Tibial artery (tissue), 4 donors: Measurements from ENCODE around the gene SFTPA2.
"Not testable (repeated sequence)": the region's sequence is repeated elsewhere in the genome, so short reads cannot be mapped to it uniquely, and the experiment has no call there.

Source experiments
- DNase-seq, 2 donors: peaks; one replicate each; pipeline ENCODE4 v3.0.0-alpha.2; 2019
- H3K27ac ChIP-seq, 2 donors: fragments of 200-600 bp; sonication (generic) in 1 of 2; 1 replicate in 1 of 2; 2 replicates in 1 of 2; pipeline ENCODE4 v1.5.1; 2018 to 2019; ENCODE audit warnings: mild to moderate bottlenecking in 1 of 2
- H3K27me3 ChIP-seq, 2 donors: fragments of 200-600 bp; sonication (generic) in 1 of 2; one replicate each; pipeline versions ENCODE4 v1.5.1 to v1.6.0; 2016 to 2019
- H3K36me3 ChIP-seq, 3 donors: fragments of 200-600 bp; sonication (generic) in 2 of 3; one replicate each; pipeline ENCODE4 v1.5.1; 2016 to 2019; ENCODE audit warnings: mild to moderate bottlenecking in 2 of 3
- H3K4me1 ChIP-seq, 4 donors: fragments of 200-600 bp; sonication (generic) in 2 of 4; 1 replicate in 3 of 4; 2 replicates in 1 of 4; pipeline ENCODE4 v1.5.1; 2016 to 2019
- H3K4me3 ChIP-seq, 2 donors: fragments of 200-600 bp; sonication (generic) in 1 of 2; 1 replicate in 1 of 2; 2 replicates in 1 of 2; pipeline ENCODE4 v1.5.1; 2018 to 2019; ENCODE audit warnings: mild to moderate bottlenecking in 2 of 2
- H3K9me3 ChIP-seq, 3 donors: fragments of 200-600 bp; sonication (generic) in 1 of 3; one replicate each; pipeline ENCODE4 v1.5.1; 2016 to 2019
- intact Hi-C: fragments of 100-400 bp; cut with DNase I; formaldehyde crosslinking; loops from one replicate; pipeline ENCODE4 v1.15.0; 2023; ENCODE audit warnings: low total_unique reads

The SFTPA2 gene

DNA sequence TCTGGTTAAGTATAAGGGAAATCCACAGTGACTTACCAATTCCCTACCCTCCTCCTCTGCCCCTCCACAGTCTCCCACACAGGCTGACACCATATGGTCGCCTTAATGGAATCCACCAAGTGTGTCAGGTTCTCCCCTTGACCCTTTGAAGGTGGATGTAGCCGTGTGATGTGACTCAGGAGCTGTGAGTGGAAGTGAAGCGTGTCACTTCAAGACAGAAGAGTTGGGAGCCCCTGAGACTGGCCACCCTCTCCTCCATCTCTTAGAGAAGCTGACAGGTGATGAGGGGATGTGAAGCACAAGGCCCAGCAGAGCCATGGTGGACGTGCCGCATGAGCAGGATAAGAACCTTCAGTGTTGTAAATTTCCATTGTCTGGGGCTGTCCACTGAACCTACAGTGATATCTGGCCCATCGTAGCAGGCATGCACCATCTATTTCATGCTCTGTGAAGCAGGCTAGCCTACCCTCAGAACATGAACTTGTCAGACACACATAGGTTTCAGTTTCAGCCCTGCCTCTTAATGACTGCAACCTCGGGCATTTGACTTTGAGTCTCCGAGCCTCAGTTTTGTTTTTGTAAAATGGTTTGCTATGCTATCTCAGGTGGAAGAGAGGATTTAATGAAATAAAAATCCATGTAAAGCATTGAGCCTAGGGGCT, 35.0 kb downstream of the SFTPA2 start:
- intact Hi-C loops, H3K4me3 ChIP-seq, DNase-seq, H3K27ac ChIP-seq, H3K27me3 ChIP-seq, H3K36me3 ChIP-seq, H3K4me1 ChIP-seq, H3K9me3 ChIP-seq: not testable (repeated sequence)

DNA sequence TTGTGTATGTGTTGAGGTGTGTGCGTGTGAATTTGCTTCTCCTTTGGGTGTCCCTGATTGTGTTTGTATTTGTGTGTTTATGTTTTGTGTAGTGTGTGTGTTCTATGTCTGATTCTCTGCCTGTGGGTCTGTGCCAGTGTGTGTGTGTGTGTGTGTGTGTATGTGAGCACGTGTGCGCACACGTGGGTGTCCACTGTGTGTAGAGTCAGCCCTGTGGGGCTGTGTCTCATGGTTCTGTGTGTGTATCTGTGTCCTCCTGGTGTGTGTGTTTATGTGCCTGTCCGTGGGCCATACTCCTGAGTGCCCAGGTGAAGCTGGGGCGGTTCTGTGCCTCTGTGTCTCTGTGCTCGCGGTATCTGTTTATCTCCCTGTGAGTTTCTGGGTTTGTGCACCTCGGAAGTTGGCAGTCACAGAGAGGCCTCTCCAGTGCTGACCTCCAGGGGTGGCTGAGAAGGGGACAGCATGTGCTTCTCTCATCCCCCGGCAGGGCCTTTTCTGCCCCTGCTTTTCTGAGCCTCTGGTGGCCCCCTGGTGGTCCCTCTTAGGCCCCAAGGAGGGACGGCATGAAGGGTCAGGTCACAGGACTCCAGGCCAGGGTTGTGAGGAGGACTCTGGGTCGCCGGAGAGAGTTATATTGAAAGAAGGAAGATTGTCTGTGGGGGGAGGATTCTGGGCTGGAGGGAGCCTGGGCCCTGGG, 36.9 kb downstream of the SFTPA2 start:
- H3K27me3 ChIP-seq, intact Hi-C loops, H3K9me3 ChIP-seq, H3K36me3 ChIP-seq, H3K27ac ChIP-seq, H3K4me1 ChIP-seq, DNase-seq, H3K4me3 ChIP-seq: not testable (repeated sequence)

DNA sequence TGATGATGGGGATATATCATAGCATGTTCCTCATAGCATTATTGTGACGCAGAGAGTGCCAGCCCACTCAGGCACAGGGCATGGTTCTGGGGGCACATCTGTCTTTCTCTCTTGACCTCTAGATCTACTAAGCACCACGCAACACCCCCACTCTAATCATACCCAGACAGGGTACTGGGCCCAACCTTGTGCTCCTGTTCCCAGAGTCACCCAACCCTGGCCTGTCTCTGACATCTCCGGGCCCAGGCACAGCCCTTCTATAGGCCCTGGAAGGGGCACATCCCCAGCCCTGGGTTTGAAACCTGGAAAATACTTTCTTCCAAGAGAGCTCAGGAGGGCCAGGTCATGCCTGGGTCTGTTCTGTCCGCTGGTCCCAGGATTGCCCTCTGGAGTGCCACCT, 37.7 kb downstream of the SFTPA2 start:
- intact Hi-C loops, H3K4me3 ChIP-seq, DNase-seq, H3K27ac ChIP-seq, H3K27me3 ChIP-seq, H3K36me3 ChIP-seq, H3K4me1 ChIP-seq, H3K9me3 ChIP-seq: not testable (repeated sequence)

DNA sequence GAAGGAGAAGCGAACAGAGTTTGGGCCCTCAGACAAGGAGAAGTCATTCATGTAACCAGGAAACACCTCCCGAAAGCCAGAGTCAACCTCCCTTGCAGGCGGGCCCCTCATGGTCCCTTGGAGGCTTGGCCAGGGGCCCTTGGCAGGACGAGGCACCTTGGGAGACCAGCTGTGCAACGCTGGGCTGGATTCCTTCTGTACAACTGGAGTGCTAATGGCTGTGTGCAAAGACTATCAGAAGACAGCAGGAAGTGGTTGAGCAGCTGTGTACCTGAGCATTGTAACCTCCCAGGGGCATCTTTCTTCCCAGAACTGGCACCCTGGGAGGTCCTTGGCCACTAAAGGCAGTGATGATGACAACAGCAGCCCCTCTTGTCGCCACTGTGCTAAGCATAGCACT, 38.5 kb downstream of the SFTPA2 start:
- H3K4me1 ChIP-seq, H3K4me3 ChIP-seq, H3K27ac ChIP-seq, H3K9me3 ChIP-seq, DNase-seq, H3K36me3 ChIP-seq, intact Hi-C loops, H3K27me3 ChIP-seq: not testable (repeated sequence)

DNA sequence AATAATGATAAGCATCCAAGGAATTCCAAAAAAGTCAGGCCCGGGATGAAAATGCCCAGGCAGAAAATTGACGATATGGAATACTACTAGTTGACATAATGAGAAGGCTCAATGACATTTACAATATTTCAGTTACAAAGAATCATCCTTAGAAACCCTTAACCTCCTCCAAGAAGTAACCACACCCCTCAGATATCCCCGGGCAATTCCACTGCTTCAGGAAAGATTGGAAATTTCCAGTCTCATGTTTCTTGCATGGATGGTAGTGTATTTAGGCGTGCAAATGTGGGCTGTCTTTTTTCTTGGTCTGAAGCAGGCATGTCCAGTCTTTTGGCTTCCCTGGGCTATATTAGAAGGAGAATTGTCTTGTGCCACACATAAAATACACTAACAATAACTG, 42.6 kb downstream of the SFTPA2 start:
- H3K9me3 ChIP-seq, H3K4me1 ChIP-seq, H3K27me3 ChIP-seq, H3K27ac ChIP-seq, H3K4me3 ChIP-seq, H3K36me3 ChIP-seq, intact Hi-C loops, DNase-seq: not testable (repeated sequence)

DNA sequence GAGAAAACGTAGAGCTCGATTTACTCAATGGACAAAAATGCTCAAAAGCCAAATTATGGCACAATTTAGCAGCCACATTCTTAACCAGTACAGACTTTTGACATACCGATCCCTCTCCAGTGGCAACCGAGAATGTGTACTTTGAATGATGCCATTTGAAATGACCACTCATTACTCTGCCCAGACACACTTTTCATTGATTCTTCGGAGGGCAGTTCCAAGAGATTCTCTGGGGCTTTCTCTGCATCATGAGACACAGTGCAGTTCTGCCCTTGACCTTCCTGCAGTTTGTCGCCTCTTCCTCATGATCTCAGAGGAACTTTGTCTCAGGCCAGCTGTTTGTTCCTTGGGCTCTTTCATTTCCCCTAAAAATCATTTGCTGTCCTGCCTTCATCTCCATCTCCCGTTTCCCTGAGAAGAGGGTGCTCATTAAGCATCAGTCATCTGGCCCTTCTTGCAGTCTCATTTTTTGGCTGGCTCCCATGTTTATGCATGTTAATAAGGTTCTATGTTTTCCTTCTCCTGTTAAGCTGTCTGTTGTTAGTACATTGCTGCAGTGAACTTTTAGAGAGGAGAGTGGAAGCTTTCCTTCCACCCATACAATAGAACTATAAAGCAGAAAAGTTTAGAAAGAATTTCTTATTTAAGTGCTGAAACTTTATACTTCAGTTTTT, 43.5 kb downstream of the SFTPA2 start:
- H3K4me1 ChIP-seq, DNase-seq, H3K27ac ChIP-seq, intact Hi-C loops, H3K36me3 ChIP-seq, H3K27me3 ChIP-seq, H3K9me3 ChIP-seq, H3K4me3 ChIP-seq: not testable (repeated sequence)

DNA sequence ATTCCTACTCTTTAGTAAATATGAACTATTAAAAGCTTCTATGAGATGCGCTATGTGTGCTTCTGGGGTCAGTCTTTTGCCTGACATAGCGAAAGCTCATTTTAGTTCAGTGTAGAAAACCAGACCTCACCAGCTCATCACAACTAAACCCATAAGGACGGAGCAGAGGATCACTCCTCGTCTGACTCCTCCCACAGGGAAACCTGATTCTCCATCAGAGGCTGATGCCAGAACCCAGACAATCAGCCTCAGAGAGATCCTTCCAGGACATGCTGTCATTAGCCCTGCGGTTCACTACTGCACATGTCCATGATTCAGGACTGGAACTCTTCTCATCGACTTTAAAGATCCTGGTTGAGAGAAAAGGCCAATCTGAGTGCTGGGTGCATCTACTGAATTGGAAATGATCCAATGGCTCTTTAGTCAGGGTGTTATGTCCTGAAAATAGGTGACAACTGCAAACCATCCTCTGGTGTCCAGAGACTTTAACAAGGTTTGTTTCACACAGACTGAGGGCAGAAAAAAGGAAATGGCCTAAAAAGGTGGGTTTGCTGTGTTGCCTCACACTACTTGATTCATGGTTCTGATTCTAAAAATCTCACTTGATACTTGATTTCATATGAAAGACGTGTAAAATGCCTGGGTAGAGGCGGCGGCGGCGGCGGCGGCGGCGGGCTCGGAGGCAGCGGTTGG, 48.2 kb downstream of the SFTPA2 start, which contains the start of gene EIF5AL1:
Gene EIF5AL1, plus strand, starts transcription at position 643 of the 693 bp plus-strand sequence. CDS start 117 bp downstream, outside the sequence.
- H3K9me3 ChIP-seq, H3K4me1 ChIP-seq, DNase-seq, H3K36me3 ChIP-seq, intact Hi-C loops, H3K4me3 ChIP-seq, H3K27me3 ChIP-seq, H3K27ac ChIP-seq: not testable (repeated sequence)

DNA sequence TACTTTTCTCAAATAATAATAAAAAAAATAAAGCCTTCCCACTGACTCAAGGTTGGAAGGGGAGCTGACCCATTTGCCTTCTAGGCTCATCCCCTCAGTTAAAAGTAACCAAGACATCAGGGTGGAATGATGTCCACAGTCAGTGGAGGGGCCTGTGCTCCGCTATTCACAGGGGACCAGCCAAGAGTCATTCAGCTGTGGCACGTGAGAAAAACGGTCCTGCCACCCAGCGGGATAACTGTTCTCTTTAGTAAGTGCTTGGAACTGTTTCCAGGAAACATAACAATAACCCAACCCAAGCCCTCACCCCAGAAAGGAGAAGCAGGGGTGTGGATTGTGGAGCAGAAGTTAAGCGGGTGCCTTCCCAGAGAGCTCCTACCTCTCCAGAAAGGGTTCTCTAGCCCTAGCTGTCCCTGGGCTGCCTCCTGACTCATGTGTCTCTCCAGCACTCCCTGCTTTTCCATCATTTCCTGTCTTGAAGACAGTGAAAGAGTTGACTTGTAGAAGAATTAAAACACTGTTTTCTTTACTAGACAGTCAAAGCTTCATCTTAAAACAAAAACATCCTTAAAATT, 50.2 kb downstream of the SFTPA2 start:
- H3K4me3 ChIP-seq, H3K27ac ChIP-seq, H3K4me1 ChIP-seq, intact Hi-C loops, H3K36me3 ChIP-seq, H3K9me3 ChIP-seq, H3K27me3 ChIP-seq: not testable (repeated sequence)
- peak in 1 of 2 donors; percentile 46 for DNase-seq

DNA sequence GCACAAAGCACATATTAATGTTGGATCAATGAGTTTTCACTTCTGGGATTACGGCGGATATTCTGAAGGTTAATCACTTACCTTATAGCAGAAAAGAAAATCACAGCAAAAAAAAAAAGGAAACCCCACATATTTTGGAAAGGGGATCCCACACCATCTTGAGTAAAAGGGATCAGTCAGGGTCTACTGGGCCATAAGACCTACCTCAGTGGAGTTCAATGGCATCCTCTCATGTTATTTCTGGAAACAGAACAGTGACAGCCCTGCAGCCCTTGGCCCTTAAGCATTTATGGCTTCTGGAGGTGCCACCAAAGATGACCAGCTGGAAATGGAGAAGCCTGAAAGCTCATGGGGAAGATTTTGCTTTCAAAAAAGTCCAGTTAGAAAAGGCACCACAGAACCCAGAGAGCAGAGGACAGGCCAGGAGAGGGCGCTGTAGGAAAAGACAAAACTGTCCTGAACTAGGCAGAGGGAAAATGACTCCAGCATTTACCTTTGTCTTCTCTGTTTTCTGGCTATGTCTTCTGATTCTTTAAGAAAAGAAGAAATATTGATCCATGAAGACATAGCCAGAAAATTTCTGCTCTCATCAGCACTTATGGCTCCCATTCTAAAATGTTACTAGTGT, 50.8 kb downstream of the SFTPA2 start:
- H3K36me3 ChIP-seq, H3K9me3 ChIP-seq, H3K27ac ChIP-seq, H3K4me1 ChIP-seq, H3K27me3 ChIP-seq, intact Hi-C loops, H3K4me3 ChIP-seq, DNase-seq: not testable (repeated sequence)

DNA sequence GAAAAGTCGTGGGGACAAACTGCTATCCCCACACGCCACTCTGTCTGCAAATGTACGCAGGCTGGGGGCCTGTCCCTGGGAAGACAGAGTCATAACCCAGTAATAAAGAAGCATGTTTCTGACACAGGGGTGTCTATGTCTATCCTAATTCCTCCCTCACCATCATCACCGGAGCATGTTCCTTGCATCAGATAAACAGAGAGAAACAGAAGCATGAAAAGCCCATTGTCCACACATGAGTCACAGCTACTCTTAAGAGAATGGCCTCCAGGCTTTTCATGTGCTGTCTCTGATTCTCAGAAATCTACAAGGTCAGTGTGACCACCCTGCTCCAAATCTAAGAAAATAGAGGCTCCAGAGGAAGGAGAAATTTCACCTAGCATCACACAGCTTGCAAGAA, 52.0 kb downstream of the SFTPA2 start:
- H3K36me3 ChIP-seq, H3K4me1 ChIP-seq, H3K27ac ChIP-seq, DNase-seq, intact Hi-C loops, H3K4me3 ChIP-seq, H3K27me3 ChIP-seq, H3K9me3 ChIP-seq: not testable (repeated sequence)
